SIG-M5 treated with dmso at 0.1 percent for 504 hours (cell line): ENCODE measurements around the gene ZNF641.

ENCODE experiments used
- DNase-seq: peaks from one replicate; lab custom pipeline; 2025; ENCODE audit not compliant: unreplicated experiment; lab: John Stamatoyannopoulos, UW

Gene ZNF641

GRCh38 chr12:48350249-48351021 is at the start of gene ZNF641:
ZNF641 (minus strand) TSS chr12:48350919; CDS start chr12:48348090, 2,829 bp downstream.
- DNase-seq, result peak; percentile 61

DNA sequence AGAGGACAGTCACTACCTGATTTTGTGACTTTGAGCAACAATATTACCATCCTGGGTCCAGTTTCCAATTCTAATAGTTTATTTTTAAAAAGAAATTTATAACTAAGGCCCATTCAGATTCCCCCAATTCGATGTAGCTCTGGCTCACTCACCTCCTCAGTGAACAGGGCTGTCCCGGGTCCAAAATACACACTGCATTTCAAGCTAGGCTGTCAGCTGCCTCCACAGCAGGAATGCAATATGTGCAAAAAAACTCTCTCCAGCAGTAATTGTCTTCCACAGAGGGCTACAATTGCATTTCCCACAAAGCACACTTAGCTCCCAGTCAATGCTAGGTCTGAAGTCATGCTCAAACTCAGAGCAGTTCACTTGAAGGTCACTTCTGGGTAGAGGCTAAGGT is 39.3 kb upstream of the ZNF641 start:
- DNase-seq, result no peak

DNA sequence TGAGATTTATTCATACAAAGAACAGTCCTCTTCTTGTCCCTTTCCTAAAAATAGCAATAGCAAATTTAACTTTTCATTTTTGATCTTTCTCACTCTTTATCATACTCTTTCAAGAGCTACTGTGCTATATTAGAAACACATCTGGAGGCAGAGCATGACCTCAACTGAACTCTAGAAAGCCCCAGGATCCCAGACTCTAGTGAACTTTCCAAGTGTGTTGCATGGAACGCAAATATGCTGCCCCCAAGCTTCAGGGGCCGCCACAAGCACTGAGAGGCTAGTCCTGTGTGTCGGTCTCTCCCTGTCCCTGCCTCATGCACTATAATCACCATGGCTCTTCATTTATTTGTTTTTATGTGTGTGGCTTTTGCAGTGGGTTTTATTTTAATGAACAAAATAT is 38.7 kb upstream of the ZNF641 start:
- DNase-seq, result no peak

GRCh38 chr12:48388938-48389337 is 38.2 kb upstream of the ZNF641 start:
- no peak for DNase-seq

- no peak for DNase-seq
Observed at GRCh38 chr12:48388460-48388859, 37.7 kb upstream of the ZNF641 start.

DNA sequence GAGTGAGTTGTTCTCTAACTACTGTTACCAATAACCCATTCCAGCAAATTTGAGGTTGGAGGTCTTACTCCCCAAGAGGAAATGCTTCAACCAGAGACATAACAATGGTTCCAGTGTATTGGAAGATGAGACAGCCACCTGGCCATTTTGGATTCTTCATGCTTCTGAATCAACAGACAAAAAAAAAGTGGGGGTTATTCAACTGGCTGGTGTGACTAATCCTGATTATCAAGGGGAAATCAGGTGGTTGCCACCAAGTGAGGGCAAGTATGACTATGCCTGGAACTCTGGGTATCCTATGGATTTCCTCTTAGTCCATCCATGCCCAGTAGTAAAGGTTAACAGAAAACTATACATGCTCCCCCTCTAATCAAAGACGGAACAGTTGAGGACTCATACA is 29.9 kb upstream of the ZNF641 start:
- no peak for DNase-seq

DNA sequence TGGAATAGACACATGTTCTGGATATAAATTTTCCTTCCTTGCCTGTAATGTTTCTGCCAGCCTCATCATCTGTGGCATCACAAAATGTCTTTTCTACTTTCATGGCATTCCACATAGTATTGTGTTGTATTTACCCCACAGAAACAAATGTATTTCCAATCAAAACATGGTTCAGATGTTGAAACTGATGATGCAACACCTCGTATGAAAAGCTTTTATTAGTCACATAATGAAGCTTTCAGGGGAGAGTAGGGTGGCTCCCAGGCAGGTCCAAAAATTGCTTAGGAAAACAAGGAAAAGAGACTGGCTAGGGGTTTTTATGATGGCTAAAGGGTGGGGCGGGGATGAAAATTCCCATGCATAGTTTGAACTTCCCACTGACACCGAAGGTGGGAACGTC is 29.1 kb upstream of the ZNF641 start:
- no peak for DNase-seq

DNA sequence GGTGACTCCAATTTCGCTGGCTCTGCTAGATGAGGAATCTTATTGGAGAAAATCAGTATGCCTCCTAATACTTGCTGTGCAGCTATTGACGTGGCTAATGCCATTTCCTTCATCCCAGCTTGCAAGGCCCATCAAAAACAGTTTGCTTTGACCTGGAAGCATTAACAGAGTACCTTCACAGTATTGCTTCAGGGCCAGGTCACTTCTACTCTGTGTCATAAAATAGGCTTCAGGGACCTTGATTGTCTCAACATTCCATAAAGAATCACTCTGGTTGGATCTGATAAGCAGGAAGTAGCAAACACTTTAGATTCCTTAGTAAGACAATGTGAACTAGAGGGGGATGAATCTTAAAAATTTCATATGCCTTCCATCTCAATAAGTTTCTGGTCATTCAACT is 26.9 kb upstream of the ZNF641 start:
- DNase-seq, result no peak

DNA sequence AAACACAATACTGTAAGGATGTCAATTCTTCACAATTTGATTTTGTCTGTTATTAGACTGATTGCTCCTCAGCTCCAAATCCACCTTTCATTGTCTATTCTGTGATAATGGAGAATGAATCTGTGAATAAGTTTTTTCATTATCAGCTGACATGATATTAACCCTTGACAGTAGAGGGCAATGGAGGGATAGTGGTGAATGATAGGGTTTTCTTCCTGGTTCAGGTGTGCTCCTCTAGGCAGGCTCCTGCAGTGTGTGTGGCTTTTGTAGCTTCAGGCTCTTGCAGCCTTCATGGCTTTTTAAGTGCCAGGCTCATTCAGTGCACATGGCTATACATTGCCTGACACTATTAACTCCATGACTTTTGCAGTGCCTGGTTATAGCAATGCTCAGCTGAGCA is 23.4 kb upstream of the ZNF641 start:
- no peak for DNase-seq

DNA sequence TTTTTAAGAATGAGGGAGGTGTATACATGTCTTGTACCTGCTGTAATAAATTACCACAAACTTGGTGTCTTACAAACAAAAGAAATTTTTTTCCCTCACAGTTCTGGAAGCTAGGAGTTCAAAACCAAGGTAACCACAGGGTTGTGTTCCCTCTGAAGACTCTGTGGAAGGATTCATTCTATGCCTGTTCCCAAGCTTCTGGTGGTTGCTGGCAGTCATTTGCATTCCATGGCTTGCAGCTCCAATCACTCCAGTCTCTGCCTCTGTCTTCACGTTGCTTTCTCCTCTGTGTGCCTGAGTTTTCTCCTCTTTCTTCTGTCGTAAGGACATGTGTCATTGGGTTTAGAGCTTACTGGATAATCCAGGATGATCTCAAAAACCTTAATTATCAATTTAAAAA is 15.4 kb upstream of the ZNF641 start:
- no peak for DNase-seq

DNA sequence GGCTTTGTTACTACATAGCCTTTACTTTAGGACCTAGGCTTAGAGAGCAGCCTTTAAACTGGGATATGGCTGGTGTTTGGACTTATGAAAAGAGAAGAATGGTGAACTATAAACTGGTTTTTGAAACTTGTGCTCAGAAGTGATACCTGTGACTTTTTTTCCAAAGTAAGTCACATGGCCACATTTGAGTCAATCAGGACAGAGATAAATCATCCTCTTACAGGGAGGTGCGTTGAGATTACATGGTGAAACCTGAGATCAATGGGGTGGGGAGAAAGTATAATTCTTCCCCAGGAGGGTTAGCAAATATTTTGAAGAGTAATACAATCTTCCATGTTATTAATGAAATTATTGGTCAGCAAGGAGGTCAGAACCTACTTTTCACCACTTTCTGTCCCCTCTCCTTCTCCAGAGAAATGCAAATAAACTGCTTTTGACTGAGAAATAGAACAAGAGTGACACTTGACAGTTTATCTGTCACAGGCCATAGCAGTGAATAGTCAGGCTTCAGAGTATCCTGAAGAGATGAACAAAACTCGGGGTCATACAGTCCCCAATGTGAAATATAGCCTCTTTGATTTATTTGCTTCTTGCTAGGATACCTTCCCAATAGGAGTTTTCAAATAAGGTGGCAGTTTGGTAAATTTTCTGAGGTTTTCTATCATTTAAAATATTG is 11.1 kb upstream of the ZNF641 start:
- DNase-seq, result no peak

DNA sequence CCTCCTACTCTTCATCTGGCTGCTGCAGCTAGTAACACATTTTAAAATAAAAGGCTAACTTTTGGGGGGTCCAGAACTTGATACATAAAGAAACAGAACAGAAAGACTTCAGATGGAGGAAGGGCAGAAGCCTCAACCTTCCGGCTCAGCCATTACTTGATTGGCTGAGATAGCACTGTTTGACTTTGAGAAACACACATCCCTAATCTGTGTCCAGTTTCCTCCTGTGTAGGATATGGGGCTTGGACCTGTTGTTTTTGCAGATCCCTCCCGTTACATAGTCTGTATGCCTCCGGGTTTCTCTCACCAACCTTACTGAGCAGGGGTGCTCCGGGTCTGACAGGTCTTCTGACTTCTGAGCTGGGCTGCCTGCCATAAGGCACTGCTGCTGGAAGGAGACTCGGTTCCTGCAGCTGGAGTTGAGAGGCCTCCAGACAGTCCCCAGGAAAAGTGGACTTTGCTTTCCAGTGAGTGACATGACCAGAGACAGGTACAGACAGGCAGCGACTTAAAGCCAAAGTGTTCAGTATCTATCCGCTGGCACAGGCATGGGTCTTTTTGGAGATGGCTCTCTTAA is 8.3 kb upstream of the ZNF641 start:
- no peak for DNase-seq

DNA sequence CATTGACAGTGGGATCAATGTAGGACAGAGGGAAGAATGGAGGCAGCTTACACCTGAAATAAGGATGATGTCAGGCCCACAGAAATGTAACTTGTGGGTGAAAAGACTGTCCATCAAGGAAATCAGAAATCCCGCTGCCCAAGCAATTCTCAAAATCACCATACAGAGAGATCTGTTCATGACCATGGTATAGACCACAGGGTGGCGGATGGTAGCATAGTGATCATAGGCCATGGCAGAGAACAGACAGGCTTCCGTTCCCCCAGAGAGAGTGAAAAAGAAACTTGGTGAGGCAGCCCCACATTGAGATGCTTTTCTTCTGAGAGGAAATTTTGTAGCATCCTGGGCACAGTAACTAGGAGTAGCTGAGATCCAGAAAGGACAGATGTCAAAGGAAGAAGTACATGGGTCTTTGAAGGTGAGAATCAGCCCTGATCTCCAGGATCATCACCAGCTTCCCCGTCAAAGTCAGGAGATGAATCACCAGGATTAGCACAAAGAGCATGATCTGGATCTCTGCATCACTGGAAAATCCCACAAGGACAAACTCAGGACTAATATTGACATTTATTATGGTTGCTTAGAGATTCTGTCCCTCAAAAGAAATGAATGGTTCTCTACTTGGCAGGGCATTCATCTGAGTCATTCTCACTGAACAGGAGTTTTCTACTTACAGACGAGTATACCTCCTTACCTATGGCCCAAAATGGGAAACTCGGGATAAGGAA is 5.5 kb upstream of the ZNF641 start:
- DNase-seq, result no peak

DNA sequence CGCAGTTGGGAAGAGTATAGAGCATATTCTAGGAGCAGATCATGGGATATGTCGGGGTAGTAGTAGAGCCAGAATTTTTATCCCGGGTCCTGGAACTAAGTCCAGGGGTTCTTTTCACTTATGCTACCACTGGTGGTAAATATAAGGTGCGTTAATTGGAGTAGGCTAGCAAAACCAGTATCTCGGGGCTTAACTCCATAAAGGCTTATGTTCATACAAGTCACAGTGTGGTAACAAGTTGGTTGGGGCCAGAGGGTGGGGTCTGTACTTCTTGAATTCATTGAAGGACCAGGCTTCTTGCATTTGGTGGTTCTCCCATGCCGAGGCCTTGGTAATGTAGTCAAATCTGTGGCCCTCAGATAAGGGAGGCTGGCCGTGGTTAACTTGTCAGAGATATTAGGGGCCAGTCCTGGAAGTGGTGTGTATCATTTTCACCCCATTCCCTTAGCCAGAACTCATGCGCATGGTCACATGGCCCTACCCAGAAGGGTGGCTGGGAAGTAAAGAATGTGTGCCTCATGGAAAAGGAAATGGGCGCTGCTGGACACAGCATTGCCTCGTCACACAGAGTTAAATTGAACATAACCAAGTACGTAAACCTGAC is 1.5 kb upstream of the ZNF641 start:
- no peak for DNase-seq

DNA sequence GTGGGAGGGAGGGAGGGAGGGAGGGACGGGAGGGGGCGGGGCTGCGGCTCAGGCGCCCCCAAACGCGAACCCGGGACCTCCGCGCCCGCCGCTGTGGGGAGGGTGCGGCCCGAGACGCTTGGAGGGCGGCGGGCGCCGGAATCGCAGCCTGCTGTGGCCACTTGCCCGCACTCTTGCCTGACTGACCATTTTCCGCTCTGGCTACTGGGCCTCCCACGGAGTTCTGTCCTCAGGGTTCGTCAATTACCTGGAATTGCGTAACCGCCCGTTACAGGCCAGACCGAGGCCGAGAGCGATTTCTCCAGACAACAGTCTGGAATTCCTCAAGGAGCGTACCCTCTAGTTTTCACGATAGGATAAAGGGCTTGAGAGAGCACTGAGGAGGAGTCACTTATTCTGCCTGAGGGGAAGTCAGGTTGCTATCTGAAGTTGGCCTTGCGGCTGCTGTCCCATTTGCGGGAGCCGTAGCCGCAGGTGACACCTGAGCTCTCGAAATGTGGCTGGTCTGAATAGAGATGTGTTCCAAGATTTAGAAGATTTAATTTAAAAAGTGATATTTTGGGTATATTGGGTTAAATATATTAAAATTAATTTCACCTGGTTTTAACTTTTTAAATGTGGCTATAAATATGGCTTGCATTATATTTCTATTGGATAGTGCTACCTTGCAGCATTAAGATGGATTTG is 446 bp upstream of the ZNF641 start:
- DNase-seq, result peak; percentile 61

GRCh38 chr12:48349471-48349870 is 1.2 kb downstream of the ZNF641 start:
- no peak for DNase-seq

DNA sequence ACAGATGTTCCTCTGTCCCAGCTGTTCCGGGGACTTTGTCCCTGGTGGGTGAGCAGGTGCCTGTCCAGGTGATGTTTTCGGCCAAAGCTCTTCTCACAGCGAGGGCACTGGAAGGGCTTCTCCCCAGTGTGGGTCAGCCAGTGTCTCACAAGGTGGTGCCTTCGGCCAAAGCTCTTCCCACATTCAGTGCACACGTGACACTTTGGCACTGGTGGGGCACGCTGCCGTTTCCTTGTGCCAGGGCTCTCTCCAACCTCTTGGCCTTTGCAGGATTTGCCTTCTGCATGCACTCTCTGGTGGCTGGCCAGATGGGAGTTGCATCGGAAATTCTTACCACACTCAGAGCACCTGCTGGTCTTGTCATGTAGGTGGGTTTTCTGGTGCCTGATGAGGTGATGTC is 7.7 kb downstream of the ZNF641 start:
- no peak for DNase-seq

- DNase-seq, result no peak
Observed at GRCh38 chr12:48340943-48341342, 9.8 kb downstream of the ZNF641 start.

- DNase-seq, result no peak
Observed at GRCh38 chr12:48339442-48340117, 11.1 kb downstream of the ZNF641 start.

GRCh38 chr12:48336564-48336963 is 14.2 kb downstream of the ZNF641 start:
- DNase-seq, result no peak
